Globus pallidus (tissue), 1 donor: ENCODE data around the gene NCKAP1.
"Not testable (repeated sequence)": the region's sequence is repeated elsewhere in the genome, so short reads cannot be mapped to it uniquely, and the experiment has no call there.

Experiments
- DNase-seq: peaks from one replicate; pipeline ENCODE4 v3.0.0-alpha.2; 2015; ENCODE audit warnings: low spot score

NCKAP1 gene

DNA sequence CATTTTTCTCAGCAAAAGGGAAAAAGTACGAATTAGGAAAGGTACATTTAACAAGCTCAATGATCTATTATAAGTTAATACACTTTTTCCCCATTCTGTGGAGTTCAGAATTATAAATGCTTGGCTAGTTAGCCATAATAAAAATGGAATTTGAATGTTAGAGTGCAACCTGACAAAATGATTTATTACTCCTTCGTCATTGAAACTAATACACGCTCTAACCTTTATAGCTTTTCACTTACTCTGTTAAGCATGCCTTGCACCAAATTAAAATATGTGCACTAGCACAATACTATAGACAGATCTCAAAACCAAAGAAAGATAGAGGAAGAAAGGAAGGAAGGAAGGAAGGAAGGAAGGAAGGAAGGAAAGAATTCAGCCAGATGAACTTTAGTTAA lies 125.7 kb downstream of the NCKAP1 start:
- no peak for DNase-seq

DNA sequence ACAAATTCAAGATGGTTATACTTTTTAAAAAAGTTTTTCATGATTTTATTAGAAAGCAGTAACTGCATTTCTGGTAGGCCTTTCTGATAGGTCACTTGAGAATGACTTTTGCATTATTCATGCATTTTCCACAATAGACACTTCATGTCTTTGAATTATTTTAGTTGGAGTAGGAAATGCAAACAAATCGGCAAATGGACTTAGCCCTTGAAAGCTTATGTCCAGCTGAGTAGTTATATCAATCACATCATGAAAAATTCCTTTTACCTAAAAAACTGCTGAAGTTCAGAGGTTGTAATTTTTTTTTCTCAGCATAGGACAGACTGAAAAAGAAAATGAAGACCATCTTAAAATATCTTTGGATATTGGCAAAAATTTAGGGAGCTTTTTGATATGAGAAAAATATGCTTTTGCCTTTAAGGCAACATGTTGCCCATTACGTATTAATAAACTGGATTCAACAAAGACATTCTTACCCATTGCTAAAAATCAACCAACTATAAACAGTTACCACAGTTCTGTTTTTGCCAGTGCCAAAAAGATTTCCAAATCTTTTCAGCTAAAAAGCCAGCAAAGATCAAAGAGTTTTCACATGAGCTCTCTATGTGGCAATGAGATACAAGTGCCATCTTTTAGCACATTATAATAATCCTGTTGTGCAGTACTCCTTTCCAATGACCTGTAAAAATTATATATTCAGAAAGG lies 126.3 kb downstream of the NCKAP1 start:
- DNase-seq = no peak

DNA sequence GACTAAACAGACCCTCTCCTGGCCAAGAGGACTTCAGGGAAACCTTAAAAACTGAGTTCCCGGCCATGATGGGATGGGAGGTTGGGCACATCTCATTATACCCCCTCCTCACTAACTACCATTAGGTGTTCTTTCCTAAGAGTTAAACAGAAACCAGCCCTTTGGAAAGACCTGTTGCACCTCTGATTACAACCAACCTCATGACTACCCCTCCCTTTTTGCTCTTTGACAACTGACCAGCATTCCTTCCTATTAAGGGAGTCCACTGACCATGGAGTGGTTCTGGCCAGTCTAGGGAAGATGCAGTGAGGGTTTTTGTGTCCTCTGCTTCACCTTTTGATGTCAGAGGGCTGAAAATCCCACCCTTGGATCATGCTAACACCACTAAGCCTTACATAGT lies 127.3 kb downstream of the NCKAP1 start:
- DNase-seq = no peak

DNA sequence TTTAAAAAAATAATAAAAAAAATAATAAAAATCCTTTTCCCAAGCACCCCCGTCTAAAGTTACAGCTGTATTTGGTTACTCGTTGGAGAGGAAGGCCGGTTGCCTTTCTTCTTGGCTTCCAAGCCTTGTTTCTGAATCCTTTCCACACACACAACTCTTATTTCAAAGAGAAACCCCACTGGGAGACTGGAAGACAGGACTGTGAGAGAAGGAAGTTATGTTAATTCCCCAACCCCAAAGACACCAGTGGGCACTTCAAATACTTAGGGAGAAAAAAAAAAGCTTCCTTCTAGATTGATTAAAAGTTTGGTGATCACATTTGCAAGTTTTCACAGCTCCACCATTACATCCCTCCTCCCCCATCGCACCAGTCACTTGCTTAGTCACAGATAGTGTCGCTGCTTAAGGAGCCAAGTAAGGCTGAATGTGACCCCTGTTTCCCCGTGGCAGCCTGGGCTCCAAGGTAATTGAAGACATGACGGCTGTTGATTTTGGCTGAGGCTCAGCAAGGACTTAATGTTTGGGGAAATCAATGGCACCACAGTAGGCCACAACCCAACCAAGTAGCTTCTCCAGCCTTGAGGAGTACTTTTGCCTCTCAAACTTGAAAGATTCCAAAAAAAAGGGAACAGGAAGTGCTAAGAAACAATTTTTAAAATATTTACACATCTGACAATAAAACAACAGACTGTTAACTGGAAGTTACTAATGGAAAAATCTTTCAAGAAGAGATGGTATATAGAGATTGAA lies 131.0 kb downstream of the NCKAP1 start:
- DNase-seq = no peak

DNA sequence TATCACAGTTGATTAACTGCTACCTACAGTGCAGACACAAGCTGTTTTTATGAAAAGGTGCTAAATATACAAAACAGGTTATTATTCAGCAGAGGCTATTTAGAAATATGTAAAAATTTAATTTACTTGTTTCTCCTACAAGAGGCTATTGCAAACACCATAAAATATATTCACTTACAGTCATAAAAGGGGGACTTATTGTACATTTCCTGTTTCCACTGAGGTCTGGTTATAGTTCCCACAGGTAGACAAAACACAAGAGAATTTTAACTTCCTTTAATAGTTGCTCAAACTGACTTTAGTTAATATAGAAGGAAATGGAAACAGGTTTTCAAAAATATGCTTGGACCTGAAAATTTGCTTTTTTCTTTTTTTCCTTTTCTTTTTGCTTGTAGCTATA lies 131.8 kb downstream of the NCKAP1 start:
- DNase-seq = no peak

DNA sequence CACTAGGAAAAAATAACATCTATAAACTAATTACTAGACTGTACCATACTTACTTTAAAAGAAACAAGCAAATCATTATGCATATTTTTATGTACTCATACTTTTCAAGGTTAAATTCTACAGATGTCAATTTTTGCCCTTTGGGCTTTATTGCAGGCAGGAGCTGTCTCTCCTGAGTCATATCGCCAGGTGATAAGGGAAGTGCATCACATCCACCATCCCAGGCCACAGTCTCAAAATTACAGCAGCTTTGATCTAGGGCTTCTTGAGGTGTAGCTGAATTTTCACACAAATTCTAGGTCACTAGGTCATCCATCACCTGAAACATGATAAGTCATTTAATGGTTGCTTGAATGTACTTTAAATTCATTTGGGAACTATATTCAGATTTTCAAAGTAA lies 133.4 kb downstream of the NCKAP1 start:
- no peak for DNase-seq

DNA sequence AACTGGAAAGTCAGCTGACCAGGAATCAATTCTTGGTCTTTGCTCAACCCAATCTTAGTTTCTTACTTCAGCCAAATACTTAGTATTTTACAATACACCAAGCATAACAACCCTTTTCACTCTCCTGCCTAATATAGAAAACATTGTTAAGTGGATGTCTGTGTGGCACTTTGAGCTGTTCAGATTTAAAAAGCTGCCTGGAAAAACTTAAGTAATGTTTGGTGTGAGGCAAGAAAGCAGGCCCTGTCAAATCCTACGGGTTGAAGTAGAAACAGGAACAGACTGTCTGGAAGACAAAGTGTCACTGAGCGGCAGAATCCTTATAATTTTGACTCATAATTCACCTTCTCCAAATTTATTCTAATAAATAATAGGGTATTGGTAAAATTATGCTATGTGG lies 134.7 kb downstream of the NCKAP1 start:
- DNase-seq = no peak

DNA sequence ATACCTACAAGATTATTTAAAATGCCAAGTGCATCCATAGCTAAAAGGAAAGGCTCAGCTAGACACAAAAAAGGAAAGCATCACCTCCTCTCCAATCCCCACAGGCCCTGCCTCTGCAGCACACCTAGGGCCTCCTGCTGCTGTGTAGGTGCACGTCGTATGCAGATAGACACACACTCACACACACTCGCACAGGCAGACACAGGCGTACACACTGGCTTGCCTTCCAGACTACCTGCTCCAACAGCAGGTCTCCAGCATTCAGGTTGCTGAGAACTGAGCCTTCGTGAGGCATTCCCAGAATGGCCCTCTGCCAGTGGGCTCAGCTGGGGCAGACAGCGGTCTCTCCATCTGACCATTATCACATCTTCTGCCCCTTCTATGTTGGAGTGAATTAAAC lies 136.5 kb downstream of the NCKAP1 start:
- no peak for DNase-seq

DNA sequence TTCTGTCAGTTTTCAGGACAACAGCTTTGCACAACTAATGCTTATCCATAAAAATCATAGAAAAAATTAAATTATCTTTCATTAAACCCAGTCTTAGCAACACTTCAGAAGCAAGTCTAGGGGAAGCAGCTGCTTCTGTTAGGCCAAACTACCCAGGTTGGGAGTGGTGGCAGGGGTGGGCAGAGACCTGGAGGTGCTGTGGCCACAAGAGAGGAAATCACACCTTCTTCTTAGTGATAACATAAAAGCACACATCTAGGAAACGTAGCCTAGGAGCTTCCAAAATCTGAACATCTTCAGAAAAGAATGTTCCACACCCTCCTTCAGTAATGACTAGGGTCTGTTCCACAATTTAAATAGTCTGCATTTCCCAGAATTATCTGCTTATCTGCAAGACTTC lies 139.5 kb downstream of the NCKAP1 start:
- DNase-seq = no peak

DNA sequence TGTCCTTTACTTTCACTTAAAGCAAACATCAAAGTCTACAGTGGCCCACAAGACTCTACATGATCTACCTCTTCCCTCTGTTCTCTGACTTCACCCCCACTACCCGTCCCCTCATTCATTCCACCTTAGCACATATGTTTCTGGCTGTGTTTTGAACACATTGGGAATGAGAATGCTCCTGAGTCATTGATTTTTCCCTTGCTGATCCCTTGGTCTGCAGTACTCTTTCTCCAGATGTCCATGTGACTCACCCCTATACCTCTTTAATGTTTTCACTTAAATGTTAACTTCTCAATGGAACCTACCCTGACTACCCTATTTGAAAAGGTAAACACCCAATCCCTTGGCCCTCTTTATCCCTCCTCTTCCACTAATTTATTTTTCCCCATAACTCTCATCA lies 141.1 kb downstream of the NCKAP1 start:
- no peak for DNase-seq

DNA sequence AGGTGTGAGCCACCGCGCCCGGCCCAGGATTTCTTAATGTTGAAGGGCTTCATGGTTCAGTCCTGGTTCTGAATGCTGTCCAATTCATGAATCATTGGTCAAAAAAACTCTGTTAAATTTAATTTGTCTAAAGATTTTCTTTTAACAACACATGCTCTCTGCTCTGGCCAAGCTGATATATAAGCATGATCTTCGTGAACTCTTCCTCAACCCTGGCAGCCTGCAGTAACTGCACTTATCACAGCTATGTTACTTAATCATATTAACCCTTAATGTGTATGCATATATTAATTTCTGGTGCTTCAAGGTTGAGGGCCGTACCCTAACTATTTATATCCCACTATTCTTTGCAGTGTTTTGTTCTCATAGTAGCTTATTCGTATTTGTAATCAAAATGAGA lies 142.5 kb downstream of the NCKAP1 start:
- no peak for DNase-seq

DNA sequence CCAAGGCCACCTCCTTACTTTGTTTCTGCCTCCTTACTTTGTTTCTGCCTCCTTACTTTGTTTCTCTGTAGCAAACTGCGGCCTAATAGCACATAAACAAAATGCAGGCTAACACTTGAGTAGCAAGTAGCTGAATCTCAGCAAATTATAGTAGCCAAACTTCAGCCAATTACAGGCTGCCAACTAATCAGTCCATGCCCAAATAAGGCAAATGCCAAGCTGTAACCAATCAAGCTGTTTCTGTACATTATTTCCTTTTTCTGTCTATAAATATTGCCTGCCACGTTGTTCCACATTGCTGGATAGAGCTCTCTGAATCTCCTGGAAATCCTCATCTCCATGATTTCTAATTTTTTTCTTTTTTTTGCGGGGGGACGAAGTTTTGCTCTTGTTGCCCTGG lies 143.1 kb downstream of the NCKAP1 start:
- DNase-seq = no peak

DNA sequence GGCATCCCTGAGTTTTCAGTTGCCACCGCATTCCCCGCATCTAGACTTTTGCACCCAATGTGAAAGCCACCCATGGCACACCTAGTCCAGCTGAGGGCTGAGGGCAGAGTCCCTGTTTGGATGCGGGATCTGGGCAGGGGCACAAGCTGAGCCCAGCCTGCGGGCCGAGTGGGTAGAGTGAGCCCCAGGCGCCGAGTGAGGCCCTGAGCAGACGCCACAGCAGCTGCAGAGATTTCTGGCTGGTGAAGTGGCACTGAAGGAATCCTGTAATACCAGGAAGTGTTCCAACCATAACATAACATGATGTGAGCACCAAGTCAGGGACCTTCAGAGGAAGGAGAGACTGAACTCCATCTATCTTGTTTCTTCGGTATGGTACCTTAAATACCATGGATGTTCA lies 144.1 kb downstream of the NCKAP1 start:
- no peak for DNase-seq

DNA sequence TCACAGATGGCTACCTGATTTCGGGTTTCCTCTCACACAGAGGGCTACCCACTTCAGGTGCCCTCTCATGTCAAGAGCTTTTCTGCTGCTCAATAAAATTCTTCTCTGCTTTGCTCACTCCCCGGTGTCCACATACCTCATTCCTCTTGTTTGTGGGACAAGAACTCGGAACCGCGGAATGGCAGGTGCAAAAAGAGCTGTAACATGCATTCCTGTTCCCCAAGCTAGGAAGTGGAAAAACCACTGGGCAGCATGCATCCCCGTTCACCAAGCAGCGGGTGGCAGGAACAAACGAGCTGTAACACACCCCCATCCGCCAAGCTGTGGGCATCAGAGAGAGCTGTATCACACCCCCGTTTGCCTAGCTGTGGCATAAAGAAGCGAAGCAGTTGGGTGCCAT lies 144.6 kb downstream of the NCKAP1 start:
- no peak for DNase-seq

DNA sequence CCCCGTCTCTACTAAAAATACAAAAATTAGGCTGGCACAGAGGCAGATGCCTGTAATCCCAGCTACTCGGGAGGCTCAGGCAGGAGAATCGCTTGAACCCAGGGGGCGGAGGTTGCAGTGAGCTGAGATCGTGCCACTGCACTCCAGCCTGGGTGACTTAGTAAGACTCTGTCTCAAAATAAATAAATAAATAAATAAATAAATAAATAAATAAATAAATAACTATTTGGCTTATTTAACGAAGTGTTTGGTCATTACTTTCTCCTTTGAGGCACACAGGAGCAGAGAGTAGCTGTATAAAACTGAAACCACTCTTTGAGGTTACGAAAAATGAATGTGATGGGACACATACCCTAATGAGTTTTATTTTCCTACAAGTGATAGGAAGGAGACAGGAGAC lies 145.2 kb downstream of the NCKAP1 start:
- DNase-seq = not testable (repeated sequence)

DNA sequence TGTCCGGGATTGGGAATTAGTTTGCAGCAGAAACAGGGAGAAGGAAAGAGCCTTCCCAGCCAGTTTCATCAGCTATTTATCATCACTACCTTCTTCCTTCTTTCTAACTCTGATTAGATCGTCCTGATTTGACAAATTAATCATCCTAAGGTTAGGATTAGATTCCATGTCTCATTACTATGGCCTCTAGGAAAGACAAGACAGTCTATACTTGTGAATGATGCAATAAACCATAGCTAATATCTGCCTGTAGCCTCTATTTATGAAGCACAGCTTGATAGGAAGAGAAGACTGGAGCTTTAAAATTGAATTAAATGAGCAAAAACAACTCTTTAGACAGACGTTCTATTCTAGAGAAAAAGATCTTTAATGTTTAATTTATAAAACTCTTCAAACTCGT lies 146.6 kb downstream of the NCKAP1 start:
- DNase-seq = no peak

DNA sequence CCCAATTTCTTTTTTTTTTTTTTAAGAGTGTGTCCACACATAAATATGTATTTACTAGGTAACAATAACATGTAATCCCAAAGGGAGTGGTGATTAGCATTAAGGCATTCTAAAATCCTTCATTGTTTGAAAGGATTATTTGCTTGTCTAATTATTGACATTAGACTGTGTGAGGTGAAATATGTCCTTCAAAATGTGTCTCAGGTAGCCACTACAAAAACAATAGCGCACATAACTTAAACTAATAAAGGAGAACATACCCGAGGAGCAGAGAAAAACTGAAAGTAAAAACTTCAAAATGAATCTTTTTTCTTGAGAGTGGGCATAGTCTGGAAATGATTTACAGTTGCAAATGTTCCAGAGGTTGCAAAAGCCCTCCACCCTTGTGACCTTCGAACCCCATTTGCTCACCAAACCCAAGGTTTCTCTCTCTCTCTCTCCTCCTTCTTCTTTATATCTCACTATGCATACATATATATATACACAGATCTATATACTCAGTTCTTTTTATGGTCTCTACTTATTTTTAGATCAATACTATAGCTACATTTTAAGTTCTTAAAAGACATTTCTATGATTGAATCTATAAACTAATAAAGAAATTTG lies 147.4 kb downstream of the NCKAP1 start:
- DNase-seq = no peak

DNA sequence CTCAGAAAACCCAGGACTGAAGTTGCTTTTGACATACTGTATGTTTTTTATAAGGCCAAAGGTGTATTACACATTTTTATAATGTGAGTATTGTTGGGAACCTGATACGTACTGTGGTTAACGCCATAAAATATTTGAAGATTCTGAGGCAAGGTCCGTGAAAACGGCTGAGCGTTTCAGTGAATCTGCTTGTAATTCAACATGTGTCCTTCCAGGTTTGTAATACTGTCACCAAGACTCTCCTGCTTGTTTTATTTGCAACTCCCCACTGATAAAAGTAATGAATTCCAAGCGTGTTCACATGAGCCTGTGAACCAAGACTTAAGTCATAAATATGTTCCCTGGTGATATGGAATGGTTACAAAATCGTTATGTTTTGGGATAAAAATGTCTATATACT lies 148.0 kb downstream of the NCKAP1 start:
- DNase-seq = no peak

DNA sequence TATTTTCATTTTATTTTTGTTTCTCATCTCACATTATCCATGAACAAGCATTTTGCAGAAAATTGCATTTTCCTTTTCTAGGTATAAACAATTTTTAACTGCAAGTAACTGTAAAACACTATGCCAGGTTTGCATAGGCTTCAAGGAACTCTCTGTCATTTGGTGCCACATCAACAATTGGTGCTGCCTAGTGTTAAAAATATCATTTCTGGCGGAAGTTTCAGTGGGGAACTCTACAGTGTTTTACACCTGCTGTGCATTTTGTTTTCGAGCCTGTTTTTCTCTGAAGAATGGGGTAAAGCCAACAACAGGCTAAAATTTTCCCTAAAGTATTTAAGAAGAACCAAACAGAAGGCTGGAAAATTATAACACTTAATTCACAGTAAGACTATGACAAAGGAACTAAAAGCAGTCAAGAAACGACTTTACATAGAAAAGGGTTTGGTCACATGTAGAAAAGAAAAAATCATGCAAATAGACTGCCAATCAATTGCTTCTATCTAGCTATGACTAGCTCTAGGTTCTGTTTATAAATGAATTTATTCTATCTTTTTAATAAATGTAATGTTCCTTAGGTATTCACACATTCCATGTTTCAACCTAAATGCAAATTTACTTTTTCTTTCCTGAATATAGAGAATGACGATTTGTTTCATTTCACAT lies 150.4 kb downstream of the NCKAP1 start:
- DNase-seq = no peak

DNA sequence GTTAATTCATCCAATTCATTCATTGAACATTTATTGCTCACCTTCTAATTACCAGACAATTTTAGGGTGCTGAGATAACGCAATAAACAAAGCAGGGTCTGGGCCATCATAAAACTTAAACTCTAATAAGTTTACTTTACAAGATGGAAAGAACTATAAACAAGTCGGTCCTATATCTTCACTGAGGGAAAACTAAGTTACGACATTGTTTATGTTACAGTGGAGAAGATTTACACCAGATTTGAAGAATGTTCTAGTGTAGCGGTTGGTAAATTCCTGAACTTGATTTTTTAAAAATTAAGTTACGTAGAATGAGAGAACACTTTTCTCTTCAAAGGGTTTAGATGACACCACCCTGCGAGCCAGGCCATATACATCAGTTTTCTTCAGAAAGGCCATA lies 151.2 kb downstream of the NCKAP1 start:
- no peak for DNase-seq

DNA sequence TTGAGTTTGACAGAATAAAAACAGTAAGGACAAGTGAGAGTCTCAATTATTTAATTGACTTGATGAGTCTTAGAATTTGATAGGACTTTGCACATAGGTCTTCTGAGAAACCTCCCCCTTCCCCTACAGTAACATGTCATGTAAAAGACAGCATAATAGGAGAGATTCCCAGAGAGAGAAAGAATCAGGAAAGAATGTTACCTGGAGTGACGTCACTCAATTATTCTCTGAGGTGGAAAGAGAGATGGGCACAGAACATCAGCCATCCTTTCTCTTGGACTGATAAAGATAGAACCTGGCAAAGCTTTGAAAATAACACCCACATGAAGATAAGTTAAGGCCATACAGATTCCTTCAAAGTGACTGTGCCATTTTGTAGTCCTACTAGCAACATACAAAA lies 152.5 kb downstream of the NCKAP1 start:
- DNase-seq = no peak

DNA sequence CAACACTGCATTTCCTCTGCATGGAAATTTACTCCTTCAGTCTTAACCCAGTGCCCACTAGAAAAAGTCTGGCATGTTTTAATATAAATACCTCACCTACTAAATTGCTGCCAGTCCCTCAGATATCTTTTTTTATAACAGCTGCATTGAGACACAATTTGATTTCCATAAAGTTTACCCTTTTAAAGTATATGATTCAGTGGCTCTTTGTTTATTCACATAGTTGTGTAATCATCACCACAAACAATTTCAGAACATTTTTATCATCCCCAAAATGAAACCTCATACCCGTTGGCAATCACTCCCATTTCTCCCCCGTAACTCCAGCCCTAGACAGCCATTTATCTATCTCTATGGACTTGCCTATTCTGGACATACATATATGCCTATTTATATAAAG lies 154.8 kb downstream of the NCKAP1 start:
- DNase-seq = no peak

DNA sequence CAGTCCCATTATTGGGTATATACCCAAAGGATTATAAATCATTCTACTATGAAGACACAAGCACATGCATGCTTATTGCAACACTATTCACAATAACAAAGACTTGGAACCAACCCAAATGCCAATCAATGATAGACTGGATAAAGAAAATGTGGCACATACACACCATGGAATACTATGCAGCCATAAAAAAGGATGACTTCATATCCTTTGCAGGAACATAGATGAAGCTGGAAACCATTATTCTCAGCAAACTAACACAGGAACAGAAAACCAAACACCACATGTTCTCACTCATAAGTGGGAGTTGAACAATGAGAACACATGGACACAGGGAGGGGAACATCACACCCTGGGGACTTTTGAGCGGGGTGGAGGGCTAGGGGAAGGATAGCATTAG lies 158.2 kb downstream of the NCKAP1 start:
- not testable (repeated sequence) for DNase-seq
